PFSK-1 (cell line): ENCODE results near the gene C1QTNF12.

ENCODE experiments used
- FOXP2 ChIP-seq: optimal IDR thresholded peaks from 2 replicates; pipeline ENCODE3; 2011; ENCODE audit warnings: borderline replicate concordance, control low read depth, inconsistent platforms; ENCODE audit not compliant: insufficient read depth; ENCODE audit errors: extremely low read length, extremely low read depth
- POLR2AphosphoS5 ChIP-seq: IDR thresholded peaks from 2 replicates; pipeline ENCODE4 v1.6.1; 2012; ENCODE audit warnings: low read depth, mild to moderate bottlenecking, control low read depth, low read length, moderate library complexity
- SIN3A ChIP-seq: IDR thresholded peaks from 2 replicates; pipeline ENCODE4 v1.6.1; 2012; ENCODE audit warnings: mild to moderate bottlenecking, low read length, moderate library complexity, borderline replicate concordance; ENCODE audit not compliant: insufficient read depth
- TAF1 ChIP-seq: IDR thresholded peaks from 2 replicates; pipeline ENCODE4 v1.6.1; 2012; ENCODE audit warnings: low read length, control low read depth, borderline replicate concordance; ENCODE audit not compliant: insufficient read depth
- TF ChIP-seq, protein P1 (sequence below), 2 experiments: IDR thresholded peaks; 2 replicates each; pipeline versions ENCODE4 v1.6.1 to v1.8.0; 2011 to 2012; ENCODE audit warnings: low read depth in 2 of 2, low read length in 2 of 2, control low read depth in 1 of 2, inconsistent platforms in 1 of 2, mild to moderate bottlenecking in 1 of 2, moderate library complexity in 1 of 2; ENCODE audit not compliant: insufficient read depth in 1 of 2

The C1QTNF12 gene

DNA sequence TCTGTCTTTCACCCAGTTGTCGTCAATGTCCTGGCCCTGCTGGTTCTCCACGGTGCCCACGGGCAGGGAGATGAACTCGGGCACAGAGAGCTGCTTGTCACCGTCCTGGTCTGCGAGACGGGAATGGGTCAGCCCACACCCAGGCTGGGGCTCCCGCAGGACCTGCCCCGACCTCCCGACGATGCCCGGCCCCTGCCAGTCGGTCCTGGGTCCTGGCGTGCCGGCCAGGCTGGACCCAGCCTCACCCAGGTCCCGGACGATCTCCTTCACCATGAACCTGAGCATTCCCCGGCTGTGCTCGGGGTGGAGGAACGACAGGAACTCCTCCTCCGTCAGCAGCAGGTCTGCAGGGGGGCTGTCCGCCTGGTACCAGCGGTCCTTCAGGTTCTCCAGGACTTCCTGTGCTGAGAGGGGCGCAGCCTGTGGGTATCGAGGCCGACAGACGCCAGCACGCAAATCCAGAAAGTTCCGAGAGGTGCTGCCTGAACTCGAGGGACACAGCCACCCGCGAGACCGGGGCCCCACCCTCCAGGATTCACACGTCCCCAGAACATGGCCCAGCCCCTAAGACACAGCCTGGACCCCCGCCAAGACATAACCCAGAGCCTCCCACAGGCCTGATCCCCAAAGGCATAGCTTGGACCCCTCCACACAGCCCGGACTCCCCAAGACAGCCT, 27.9 kb downstream of the C1QTNF12 start:
- TF ChIP-seq POLR2AphosphoS5, result no peak

DNA sequence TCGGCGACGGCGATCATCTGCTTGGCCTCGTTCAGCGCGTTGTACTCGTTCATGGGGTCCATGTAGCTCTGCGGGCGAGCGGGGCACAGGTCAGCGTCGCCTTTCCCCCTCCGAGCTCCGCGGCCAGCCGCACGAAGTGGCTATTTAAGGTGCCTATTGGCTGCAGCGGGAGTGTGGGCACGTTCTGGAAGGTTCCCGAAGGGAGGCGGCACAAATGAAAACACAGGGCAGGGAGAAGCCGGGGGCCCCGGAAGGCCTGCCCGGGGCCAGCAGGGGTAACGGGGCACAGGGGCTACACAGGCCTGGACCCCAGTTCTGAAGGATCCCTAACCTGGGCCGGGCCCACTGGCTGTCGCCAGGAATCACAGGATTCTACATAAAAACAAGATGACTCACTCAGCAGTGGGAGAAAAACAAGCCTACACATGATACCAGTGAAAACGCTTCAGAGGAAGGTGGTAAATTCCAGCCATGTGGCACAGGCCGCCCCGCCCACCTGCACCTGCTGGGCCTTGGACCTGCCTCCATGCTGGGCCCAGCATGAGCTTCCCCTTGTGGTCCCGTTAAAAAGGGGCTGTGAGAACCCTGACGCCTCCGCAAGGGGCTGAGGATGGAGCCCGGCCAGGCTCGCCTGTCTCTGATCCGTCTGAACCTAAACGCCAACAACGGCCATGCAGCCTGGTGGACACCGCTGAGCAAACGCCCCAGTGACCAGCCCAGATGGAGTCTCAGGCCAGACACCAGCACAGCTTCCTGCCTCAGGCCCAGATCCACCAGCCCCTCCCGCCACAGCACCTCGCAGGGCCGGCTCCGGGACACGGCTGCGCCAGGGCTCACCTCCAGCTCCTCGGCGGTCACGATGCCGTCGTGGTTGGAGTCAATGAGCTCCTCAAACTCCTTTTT, 28.6 kb downstream of the C1QTNF12 start:
- TF ChIP-seq FOXP2 (no peak), POLR2AphosphoS5 (no peak), TAF1 (no peak), SIN3A (no peak)
- TF ChIP-seq, protein P1, sequence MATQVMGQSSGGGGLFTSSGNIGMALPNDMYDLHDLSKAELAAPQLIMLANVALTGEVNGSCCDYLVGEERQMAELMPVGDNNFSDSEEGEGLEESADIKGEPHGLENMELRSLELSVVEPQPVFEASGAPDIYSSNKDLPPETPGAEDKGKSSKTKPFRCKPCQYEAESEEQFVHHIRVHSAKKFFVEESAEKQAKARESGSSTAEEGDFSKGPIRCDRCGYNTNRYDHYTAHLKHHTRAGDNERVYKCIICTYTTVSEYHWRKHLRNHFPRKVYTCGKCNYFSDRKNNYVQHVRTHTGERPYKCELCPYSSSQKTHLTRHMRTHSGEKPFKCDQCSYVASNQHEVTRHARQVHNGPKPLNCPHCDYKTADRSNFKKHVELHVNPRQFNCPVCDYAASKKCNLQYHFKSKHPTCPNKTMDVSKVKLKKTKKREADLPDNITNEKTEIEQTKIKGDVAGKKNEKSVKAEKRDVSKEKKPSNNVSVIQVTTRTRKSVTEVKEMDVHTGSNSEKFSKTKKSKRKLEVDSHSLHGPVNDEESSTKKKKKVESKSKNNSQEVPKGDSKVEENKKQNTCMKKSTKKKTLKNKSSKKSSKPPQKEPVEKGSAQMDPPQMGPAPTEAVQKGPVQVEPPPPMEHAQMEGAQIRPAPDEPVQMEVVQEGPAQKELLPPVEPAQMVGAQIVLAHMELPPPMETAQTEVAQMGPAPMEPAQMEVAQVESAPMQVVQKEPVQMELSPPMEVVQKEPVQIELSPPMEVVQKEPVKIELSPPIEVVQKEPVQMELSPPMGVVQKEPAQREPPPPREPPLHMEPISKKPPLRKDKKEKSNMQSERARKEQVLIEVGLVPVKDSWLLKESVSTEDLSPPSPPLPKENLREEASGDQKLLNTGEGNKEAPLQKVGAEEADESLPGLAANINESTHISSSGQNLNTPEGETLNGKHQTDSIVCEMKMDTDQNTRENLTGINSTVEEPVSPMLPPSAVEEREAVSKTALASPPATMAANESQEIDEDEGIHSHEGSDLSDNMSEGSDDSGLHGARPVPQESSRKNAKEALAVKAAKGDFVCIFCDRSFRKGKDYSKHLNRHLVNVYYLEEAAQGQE (IDR thresholded peaks at IDR 0.05; ENCODE audit: insufficient read depth in 1 of 2, low read depth in 2 of 2, low read length in 2 of 2), result no peak

DNA sequence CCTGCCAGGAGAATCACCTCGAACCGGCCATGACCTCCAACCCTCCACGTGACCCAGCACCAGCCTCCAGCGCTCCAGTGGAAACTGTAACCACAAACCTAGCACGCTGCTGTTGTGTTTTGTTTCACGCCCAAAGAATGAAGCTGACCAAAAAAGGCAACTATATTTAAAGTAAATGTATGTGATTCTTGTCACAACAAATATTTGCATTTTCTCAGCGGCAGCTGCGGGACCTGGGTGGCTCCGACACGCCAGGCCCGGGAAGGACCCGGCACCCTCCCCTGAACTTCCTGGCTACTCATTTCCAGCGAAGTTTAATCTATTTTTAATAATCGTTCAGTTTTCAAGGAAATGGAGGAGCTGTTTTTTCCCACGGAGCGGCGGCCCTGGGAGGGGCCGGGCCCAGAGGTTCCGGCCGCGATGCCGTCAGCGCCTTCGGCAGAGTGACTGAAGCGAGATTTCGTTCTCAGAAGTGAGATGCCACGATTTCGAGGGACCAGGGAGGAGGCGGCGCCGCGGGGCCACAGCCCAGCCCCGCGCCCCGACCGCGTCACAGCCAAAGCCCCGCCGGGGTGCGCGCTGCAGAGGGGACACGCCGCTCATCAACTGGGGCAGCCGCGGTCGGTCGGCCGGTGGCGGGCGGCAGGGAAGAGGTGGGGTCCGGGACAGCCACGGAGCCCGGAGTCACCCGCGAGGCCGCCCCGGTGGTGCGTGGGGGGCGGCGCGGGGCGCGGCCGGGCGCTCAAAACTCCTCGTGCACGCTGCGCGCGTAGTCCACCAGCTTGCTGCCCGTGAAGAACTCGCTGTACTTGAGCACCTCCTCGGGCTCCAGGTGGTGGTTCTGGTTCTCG, 29.5 kb downstream of the C1QTNF12 start:
- no peak for TF ChIP-seq TAF1
- TF ChIP-seq POLR2AphosphoS5, result no peak
- TF ChIP-seq, protein P1 (IDR thresholded peaks at IDR 0.05; ENCODE audit: insufficient read depth in 1 of 2, low read depth in 2 of 2, low read length in 2 of 2), result no peak
- no peak for TF ChIP-seq FOXP2
- TF ChIP-seq SIN3A, result no peak

DNA sequence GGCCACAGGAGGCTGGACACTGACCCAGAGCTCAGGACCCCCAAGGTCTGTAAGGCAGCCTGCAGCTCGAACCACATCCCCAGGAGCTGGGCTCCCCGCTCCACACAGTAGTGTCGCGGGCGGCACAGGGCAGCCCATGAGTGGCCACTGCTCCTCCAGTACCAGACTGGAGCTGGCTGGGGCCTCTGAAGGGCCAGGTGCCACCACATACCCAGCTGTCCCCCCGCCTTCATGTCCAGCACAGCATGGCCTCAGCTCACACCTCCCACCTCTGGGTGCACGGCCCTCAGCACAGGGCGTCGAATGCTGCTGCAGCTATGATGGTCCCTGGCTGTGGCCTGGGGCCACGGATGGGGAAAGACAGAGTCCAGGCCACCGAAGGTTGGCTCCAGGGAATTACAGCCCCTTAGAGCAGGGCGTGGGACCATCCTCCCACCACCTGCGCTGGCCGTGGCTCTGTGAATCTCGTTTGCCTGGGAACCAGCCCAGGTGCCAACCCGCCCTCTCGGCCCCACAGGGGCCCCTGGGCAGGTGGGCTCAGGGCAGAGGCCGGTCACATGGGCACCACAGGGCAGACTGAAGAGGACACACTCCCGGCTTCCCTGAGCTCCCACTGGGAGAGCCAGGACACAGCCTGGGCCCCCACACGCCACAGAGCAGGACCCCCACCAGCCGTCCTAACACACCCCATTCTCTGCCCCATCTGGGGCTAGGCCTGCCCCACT, 30.5 kb downstream of the C1QTNF12 start:
- TF ChIP-seq TAF1 (no peak), SIN3A (no peak), FOXP2 (no peak), POLR2AphosphoS5 (no peak)
- TF ChIP-seq, protein P1 (IDR thresholded peaks at IDR 0.05; ENCODE audit: insufficient read depth in 1 of 2, low read depth in 2 of 2, low read length in 2 of 2), result no peak
